ENCODE data around the gene UBE2QL1. TPM values are rescaled to one million over a fixed set of nuclear protein-coding genes. Genes with fewer than 3 reads are reported as not detected.
A peak's percentile ranks its signal among the peaks of the same experiment; 100 is the strongest.

Gene UBE2QL1
- total and polyA plus RNA-seq, 5 experiments from 2014 or later: not detected

DNA sequence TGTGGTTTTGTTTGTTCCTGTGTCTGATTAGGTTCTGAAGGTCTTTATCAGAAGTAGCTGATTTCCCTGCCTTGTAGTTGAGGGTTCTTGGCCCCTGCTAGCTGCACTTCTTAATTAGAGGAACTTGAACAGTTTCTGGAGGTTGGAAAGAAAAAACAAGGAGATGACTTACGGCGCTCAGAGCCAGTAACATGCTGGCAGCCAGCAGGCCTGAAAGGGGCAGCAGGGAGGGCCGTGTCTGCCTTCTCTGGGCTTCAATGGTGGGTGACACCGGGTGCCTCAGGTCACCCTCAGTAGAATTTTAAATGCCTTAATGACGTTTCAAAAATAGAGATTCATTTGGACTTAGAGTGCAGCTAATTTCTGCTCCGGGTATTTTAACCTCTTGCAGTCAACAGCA is 15.8 kb downstream of the UBE2QL1 start:
- Mint-ChIP-seq H3K4me3 (no peak overlapping the region), H3K27ac (no peak overlapping the region), H3K9me3 (no peaks in the 10 kb centered on the region), H3K27me3 (peaks cover 1 to 34% (median 15%) of the 10 kb centered on the region in 5 donors), H3K4me1 (peaks cover 0 to 4% (median 0%) of the 10 kb centered on the region in 4 donors), H3K36me3 (no peaks in the 10 kb centered on the region)
- POLR2A ChIA-PET: interaction anchor here (0.6 kb wide), 1 partner anchor 90 kb away, joined by 5 read pairs; no protein-coding TSS in a partner anchor
- ATAC-seq (no peak), DNase-seq (no peak)

- ATAC-seq: no peak
- Mint-ChIP-seq H3K27ac (peak overlapping the region in 1 of 10 donors; percentile 29), H3K4me3 (no peak overlapping the region), H3K27me3 (peaks cover 3 to 34% (median 15%) of the 10 kb centered on the region in 5 donors), H3K9me3 (peaks cover 0 to 3% (median 0%) of the 10 kb centered on the region in 9 donors), H3K36me3 (no peaks in the 10 kb centered on the region), H3K4me1 (peaks cover 0 to 4% (median 0%) of the 10 kb centered on the region in 4 donors)
- POLR2A ChIA-PET: no interaction called here
- DNase-seq: no peak
These were observed 17.5 kb downstream of the UBE2QL1 start for GRCh38 chr5:6465831-6466790.

GRCh38 chr5:6466975-6467567 is 18.4 kb downstream of the UBE2QL1 start:
- no peak for ATAC-seq
- peaks cover 3 to 25% (median 18%) of the 10 kb centered on the region in 5 donors for H3K27me3 Mint-ChIP-seq
- no peak overlapping the region for H3K4me3 Mint-ChIP-seq
- POLR2A ChIA-PET: no interaction called here
- peaks cover 0 to 7% (median 0%) of the 10 kb centered on the region in 9 donors for H3K9me3 Mint-ChIP-seq
- no peak for DNase-seq
- peak overlapping the region in 1 of 10 donors; percentile 47 for H3K27ac Mint-ChIP-seq
- H3K4me1 Mint-ChIP-seq: peaks cover 0 to 4% (median 0%) of the 10 kb centered on the region in 4 donors
- no peaks in the 10 kb centered on the region for H3K36me3 Mint-ChIP-seq

- H3K4me1 Mint-ChIP-seq: peaks cover 0 to 4% (median 0%) of the 10 kb centered on the region in 4 donors
- no peak overlapping the region for H3K27ac Mint-ChIP-seq
- H3K9me3 Mint-ChIP-seq: peaks cover 0 to 7% (median 2%) of the 10 kb centered on the region in 9 donors
- no peak for ATAC-seq
- no peak for DNase-seq
- peaks cover 0 to 4% (median 0%) of the 10 kb centered on the region in 3 donors for H3K36me3 Mint-ChIP-seq
- no peak overlapping the region for H3K4me3 Mint-ChIP-seq
- H3K27me3 Mint-ChIP-seq: peaks cover 3 to 29% (median 18%) of the 10 kb centered on the region in 5 donors
- POLR2A ChIA-PET: no interaction called here
These were observed 18.9 kb downstream of the UBE2QL1 start for GRCh38 chr5:6467591-6467990.

- Mint-ChIP-seq H3K4me1 (peaks cover 0 to 4% (median 0%) of the 10 kb centered on the region in 4 donors), H3K36me3 (peaks cover 0 to 8% (median 0%) of the 10 kb centered on the region in 3 donors), H3K27ac (no peak overlapping the region), H3K9me3 (peaks cover 0 to 8% (median 3%) of the 10 kb centered on the region in 9 donors), H3K4me3 (no peak overlapping the region), H3K27me3 (peaks cover 5 to 34% (median 22%) of the 10 kb centered on the region in 5 donors)
- DNase-seq (no peak), ATAC-seq (no peak)
- POLR2A ChIA-PET: no interaction called here
These were observed 19.4 kb downstream of the UBE2QL1 start for GRCh38 chr5:6468104-6468503.

DNA sequence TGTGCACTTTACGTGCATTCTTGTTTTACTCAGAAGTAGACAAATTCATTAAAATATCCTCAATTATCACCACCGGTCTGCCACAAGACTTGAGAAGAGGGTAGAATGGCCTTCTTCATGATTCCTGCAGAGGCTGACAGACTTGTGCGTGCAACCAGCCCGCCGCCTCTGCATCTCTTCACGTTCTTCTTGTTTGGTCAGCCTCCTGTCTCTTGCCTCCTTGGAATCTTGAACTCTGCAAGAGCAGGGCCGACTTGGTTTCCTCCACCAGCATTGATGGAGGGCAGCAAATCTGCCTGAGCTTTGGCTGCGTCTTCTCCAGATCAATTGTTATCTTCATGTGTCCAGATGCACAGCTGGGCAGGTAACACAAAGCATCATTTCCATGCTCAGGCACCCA is 20.2 kb downstream of the UBE2QL1 start:
- Mint-ChIP-seq H3K4me3 (no peak overlapping the region), H3K4me1 (peaks cover 0 to 4% (median 0%) of the 10 kb centered on the region in 4 donors), H3K27ac (no peak overlapping the region), H3K9me3 (peaks cover 0 to 8% (median 3%) of the 10 kb centered on the region in 9 donors), H3K27me3 (peaks cover 5 to 38% (median 22%) of the 10 kb centered on the region in 5 donors), H3K36me3 (peaks cover 0 to 8% (median 0%) of the 10 kb centered on the region in 3 donors)
- POLR2A ChIA-PET: no interaction called here
- no peak for DNase-seq
- no peak for ATAC-seq

DNA sequence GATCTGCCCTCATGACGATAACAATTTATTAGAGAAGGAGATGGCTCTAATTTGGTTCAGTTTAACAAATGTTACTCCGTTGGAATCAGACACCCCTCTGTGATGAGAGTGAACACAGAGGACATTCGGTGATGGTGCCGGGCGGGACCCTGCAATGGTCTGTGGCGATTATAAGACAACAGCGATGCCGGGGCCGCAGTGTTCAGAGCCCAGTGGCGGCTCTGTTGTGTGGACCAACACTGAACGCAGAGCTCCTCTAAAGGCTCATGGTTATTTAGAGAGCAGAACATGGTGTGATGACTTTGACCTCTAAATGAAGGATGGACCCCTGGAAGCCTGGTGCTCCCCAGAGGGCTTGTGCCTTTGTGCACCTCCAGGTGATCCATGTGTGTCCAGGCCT is 21.2 kb downstream of the UBE2QL1 start:
- H3K4me1 Mint-ChIP-seq: peaks cover 0 to 4% (median 0%) of the 10 kb centered on the region in 4 donors
- DNase-seq (no peak), ATAC-seq (no peak)
- H3K4me3 Mint-ChIP-seq: no peak overlapping the region
- H3K27me3 Mint-ChIP-seq: peaks cover 8 to 38% (median 22%) of the 10 kb centered on the region in 5 donors
- POLR2A ChIA-PET: no interaction called here
- H3K27ac Mint-ChIP-seq: no peak overlapping the region
- H3K36me3 Mint-ChIP-seq: peaks cover 0 to 8% (median 0%) of the 10 kb centered on the region in 3 donors
- peaks cover 0 to 8% (median 3%) of the 10 kb centered on the region in 9 donors for H3K9me3 Mint-ChIP-seq

GRCh38 chr5:6470672-6471071 is 22.0 kb downstream of the UBE2QL1 start:
- ATAC-seq: no peak
- H3K9me3 Mint-ChIP-seq: peaks cover 0 to 8% (median 3%) of the 10 kb centered on the region in 9 donors
- H3K4me3 Mint-ChIP-seq: no peak overlapping the region
- H3K4me1 Mint-ChIP-seq: peaks cover 0 to 4% (median 0%) of the 10 kb centered on the region in 4 donors
- POLR2A ChIA-PET: no interaction called here
- no peak overlapping the region for H3K27ac Mint-ChIP-seq
- DNase-seq: no peak
- H3K36me3 Mint-ChIP-seq: peaks cover 0 to 8% (median 0%) of the 10 kb centered on the region in 3 donors
- peaks cover 9 to 38% (median 21%) of the 10 kb centered on the region in 5 donors for H3K27me3 Mint-ChIP-seq

DNA sequence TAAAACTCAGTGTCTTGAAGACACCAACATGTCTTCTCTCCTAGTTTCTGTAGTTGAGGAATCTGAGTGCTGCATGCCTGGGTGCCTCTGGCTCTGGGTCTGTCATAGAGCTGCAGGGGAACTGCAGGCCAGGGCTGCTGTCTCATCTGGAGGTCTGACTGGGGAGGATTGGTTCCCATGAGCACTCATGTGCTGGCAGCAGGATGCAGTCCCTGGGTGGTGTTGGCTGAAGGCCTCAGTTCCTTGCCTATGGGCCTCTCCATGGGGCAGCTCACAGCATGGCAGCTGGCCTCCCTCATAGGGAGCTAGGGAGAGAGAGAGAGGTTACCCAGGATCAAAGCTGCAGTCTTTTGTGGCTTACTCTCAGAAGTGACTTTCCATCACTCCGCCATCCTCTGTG is 22.6 kb downstream of the UBE2QL1 start:
- H3K36me3 Mint-ChIP-seq: peaks cover 0 to 8% (median 0%) of the 10 kb centered on the region in 3 donors
- DNase-seq (no peak), ATAC-seq (no peak)
- H3K9me3 Mint-ChIP-seq: peaks cover 0 to 8% (median 3%) of the 10 kb centered on the region in 9 donors
- H3K27me3 Mint-ChIP-seq: peaks cover 9 to 38% (median 20%) of the 10 kb centered on the region in 5 donors
- peaks cover 0 to 4% (median 0%) of the 10 kb centered on the region in 4 donors for H3K4me1 Mint-ChIP-seq
- H3K27ac Mint-ChIP-seq: no peak overlapping the region
- no peak overlapping the region for H3K4me3 Mint-ChIP-seq
- POLR2A ChIA-PET: no interaction called here

- no peak overlapping the region for H3K27ac Mint-ChIP-seq
- ATAC-seq: no peak
- peaks cover 0 to 8% (median 0%) of the 10 kb centered on the region in 3 donors for H3K36me3 Mint-ChIP-seq
- no peak overlapping the region for H3K4me3 Mint-ChIP-seq
- peaks cover 0 to 4% (median 0%) of the 10 kb centered on the region in 4 donors for H3K4me1 Mint-ChIP-seq
- H3K9me3 Mint-ChIP-seq: peaks cover 0 to 8% (median 3%) of the 10 kb centered on the region in 9 donors
- H3K27me3 Mint-ChIP-seq: peaks cover 9 to 31% (median 22%) of the 10 kb centered on the region in 5 donors
- DNase-seq: no peak
- POLR2A ChIA-PET: no interaction called here
These were observed 24.1 kb downstream of the UBE2QL1 start for GRCh38 chr5:6472792-6473191.

- Mint-ChIP-seq H3K36me3 (peaks cover 0 to 8% (median 0%) of the 10 kb centered on the region in 3 donors), H3K4me1 (no peaks in the 10 kb centered on the region), H3K9me3 (peaks cover 0 to 8% (median 3%) of the 10 kb centered on the region in 9 donors), H3K27ac (no peak overlapping the region), H3K4me3 (no peak overlapping the region), H3K27me3 (peaks cover 9 to 27% (median 17%) of the 10 kb centered on the region in 5 donors)
- POLR2A ChIA-PET: no interaction called here
- DNase-seq: no peak
- no peak for ATAC-seq
These were observed 24.6 kb downstream of the UBE2QL1 start for GRCh38 chr5:6473284-6473683.

GRCh38 chr5:6475626-6476312 is 27.1 kb downstream of the UBE2QL1 start:
- H3K27me3 Mint-ChIP-seq: peaks cover 7 to 26% (median 19%) of the 10 kb centered on the region in 5 donors
- no peaks in the 10 kb centered on the region for H3K4me1 Mint-ChIP-seq

More at GRCh38 chr5:6475626-6476312, 27.1 kb downstream of the UBE2QL1 start:
- DNase-seq (no peak), ATAC-seq (no peak)
- H3K9me3 Mint-ChIP-seq: peaks cover 0 to 8% (median 3%) of the 10 kb centered on the region in 9 donors
- no peak overlapping the region for H3K27ac Mint-ChIP-seq
- no peak overlapping the region for H3K4me3 Mint-ChIP-seq
- peaks cover 0 to 8% (median 0%) of the 10 kb centered on the region in 3 donors for H3K36me3 Mint-ChIP-seq
- POLR2A ChIA-PET: no interaction called here
